ENCODE data around the gene CCDC175. TPM values are rescaled to one million over a fixed set of nuclear protein-coding genes. Genes with fewer than 3 reads are reported as not detected.

The CCDC175 gene
- total RNA-seq, 6 experiments from 2014 or later, result not detected

GRCh38 chr14:59566296-59566695, 10.3 kb downstream of the CCDC175 start:
- no peak overlapping the region for H3K27ac Mint-ChIP-seq
- no peaks in the 10 kb centered on the region for H3K4me1 Mint-ChIP-seq (ENCODE audit: low read depth)

GRCh38 chr14:59565087-59565486, 11.5 kb downstream of the CCDC175 start:
- no peak for DNase-seq

More at GRCh38 chr14:59566296-59566695, 10.3 kb downstream of the CCDC175 start:
- no peak for DNase-seq
- H3K4me3 Mint-ChIP-seq, result no peak overlapping the region
- peaks cover 10% of the 10 kb centered on the region for H3K27me3 Mint-ChIP-seq (ENCODE audit: insufficient read depth)
- H3K9me3 Mint-ChIP-seq, result no peaks in the 10 kb centered on the region
- TF ChIP-seq CTCF (IDR thresholded peaks at IDR 0.05), result no peak
- H3K36me3 Mint-ChIP-seq (ENCODE audit: low read depth), result no peaks in the 10 kb centered on the region

GRCh38 chr14:59564366-59564765, 12.2 kb downstream of the CCDC175 start:
- no peak for TF ChIP-seq CTCF (IDR thresholded peaks at IDR 0.05)
- Mint-ChIP-seq H3K9me3 (no peaks in the 10 kb centered on the region), H3K4me1 (ENCODE audit: low read depth) (no peaks in the 10 kb centered on the region), H3K4me3 (no peak overlapping the region), H3K36me3 (ENCODE audit: low read depth) (no peaks in the 10 kb centered on the region), H3K27me3 (ENCODE audit: insufficient read depth) (peaks cover 10% of the 10 kb centered on the region), H3K27ac (no peak overlapping the region)
- no peak for DNase-seq

More at GRCh38 chr14:59565087-59565486, 11.5 kb downstream of the CCDC175 start:
- Mint-ChIP-seq H3K27ac (no peak overlapping the region), H3K4me1 (ENCODE audit: low read depth) (no peaks in the 10 kb centered on the region), H3K4me3 (no peak overlapping the region), H3K27me3 (ENCODE audit: insufficient read depth) (peaks cover 10% of the 10 kb centered on the region), H3K9me3 (no peaks in the 10 kb centered on the region), H3K36me3 (ENCODE audit: low read depth) (no peaks in the 10 kb centered on the region)
- TF ChIP-seq CTCF (IDR thresholded peaks at IDR 0.05), result no peak

- no peak overlapping the region for H3K4me3 Mint-ChIP-seq
- H3K36me3 Mint-ChIP-seq (ENCODE audit: low read depth), result no peaks in the 10 kb centered on the region
- no peaks in the 10 kb centered on the region for H3K9me3 Mint-ChIP-seq
- TF ChIP-seq CTCF (IDR thresholded peaks at IDR 0.05), result no peak
- H3K4me1 Mint-ChIP-seq (ENCODE audit: low read depth), result 0 out of 2 replicates have a peak, but pooled peaks cover 6% of the 10 kb centered on the region
- no peak for DNase-seq
- peaks cover 7% of the 10 kb centered on the region for H3K27me3 Mint-ChIP-seq (ENCODE audit: insufficient read depth)
- H3K27ac Mint-ChIP-seq, result no peak overlapping the region
These were observed 29.3 kb downstream of the CCDC175 start for GRCh38 chr14:59547310-59547709.

- Mint-ChIP-seq H3K4me3 (no peak overlapping the region), H3K27ac (no peak overlapping the region), H3K9me3 (no peaks in the 10 kb centered on the region), H3K4me1 (ENCODE audit: low read depth) (0 out of 2 replicates have a peak, but pooled peaks cover 6% of the 10 kb centered on the region), H3K36me3 (ENCODE audit: low read depth) (no peaks in the 10 kb centered on the region), H3K27me3 (ENCODE audit: insufficient read depth) (peaks cover 6% of the 10 kb centered on the region)
- no peak for DNase-seq
- TF ChIP-seq CTCF (IDR thresholded peaks at IDR 0.05), result no peak
These were observed 32.7 kb downstream of the CCDC175 start for GRCh38 chr14:59543873-59544272.

- Mint-ChIP-seq H3K27me3 (ENCODE audit: insufficient read depth) (peaks cover 4% of the 10 kb centered on the region), H3K36me3 (ENCODE audit: low read depth) (no peaks in the 10 kb centered on the region), H3K9me3 (no peaks in the 10 kb centered on the region), H3K4me1 (ENCODE audit: low read depth) (0 out of 2 replicates have a peak, but pooled peaks cover 6% of the 10 kb centered on the region), H3K27ac (no peak overlapping the region), H3K4me3 (no peak overlapping the region)
- no peak for TF ChIP-seq CTCF (IDR thresholded peaks at IDR 0.05)
- no peak for DNase-seq
These were observed 34.9 kb downstream of the CCDC175 start for GRCh38 chr14:59541731-59542130.

Data from HFFc6 (cell line).